Caki2 (cell line): ENCODE results near the gene ZMYND19. TPM values are rescaled to one million over a fixed set of nuclear protein-coding genes. Genes with fewer than 3 reads are reported as not detected.
"Not testable (repeated sequence)": the region's sequence is repeated elsewhere in the genome, so short reads cannot be mapped to it uniquely, and the experiment has no call there.

Experiments used
- DNase-seq: peaks from one replicate; pipeline ENCODE4 v3.0.0-alpha.2; 2015; ENCODE audit warnings: low read depth
- in situ Hi-C: cut with HindIII; loops from 2 replicates; pipeline ENCODE4 v1.10.0; 2016; ENCODE audit warnings: low sequenced_read_pairs, low pct_unique_long_range_greater_than_20kb, mixed read lengths
- total RNA-seq: library from RNA; depleted of rRNA; stranded (reverse); fragments of >200 nt; shearing (Covaris generic); gene quantifications from 2 replicates; pipeline ENCODE4 v1.2.3, GENCODE V29; 2014; ENCODE audit warnings: low replicate concordance; rRNA removed

The ZMYND19 gene
- 21.1 and 27.8 TPM in 2 replicates for total RNA-seq

DNA sequence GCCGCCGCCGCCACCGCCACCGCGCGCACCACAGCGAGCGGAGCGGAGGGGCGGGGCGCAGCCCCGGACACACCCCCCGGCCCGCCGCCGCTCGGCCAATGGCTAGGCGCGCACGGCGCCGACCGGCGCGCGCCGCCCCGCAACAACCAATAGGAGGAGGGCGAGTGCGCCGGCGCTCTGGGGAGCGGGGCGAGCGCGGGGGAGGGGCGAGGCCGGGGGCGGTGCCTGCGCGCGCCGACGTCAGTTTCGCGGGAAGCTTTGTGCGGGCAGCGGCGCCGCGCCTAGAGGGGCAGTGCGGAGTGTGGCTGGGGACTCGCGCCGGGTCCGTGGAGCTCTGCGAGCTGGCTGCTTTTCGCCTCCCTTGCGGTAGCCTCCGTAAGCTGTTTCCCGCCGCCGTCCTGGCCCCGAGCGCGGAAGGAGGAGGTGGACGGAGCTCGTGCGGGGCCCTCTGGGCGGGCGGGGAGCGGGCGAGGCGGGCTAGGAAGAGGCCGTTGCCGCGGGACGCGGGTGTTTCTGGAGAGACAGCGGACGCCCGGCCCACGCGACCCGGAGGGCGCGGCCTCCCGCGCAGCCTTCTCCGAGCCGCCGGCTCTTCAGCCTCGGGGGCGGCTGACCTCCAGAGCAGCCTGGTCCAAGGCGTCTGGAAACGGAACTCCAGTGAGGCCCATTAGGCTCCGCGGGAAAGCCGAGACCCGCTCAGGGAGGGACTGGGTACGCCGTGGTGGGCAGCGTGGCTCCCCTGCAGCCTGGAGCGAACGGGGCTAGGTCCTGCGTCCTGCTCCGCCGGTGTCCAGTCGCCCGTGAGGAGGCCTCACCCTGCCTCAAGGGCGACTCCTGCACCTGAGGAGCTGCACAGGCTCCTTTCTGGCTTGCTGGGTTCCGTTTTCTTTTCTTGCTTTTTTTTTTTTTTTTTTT lies at the start of gene ZMYND19:
Gene ZMYND19, minus strand, starts transcription at position 44 of the 915 bp plus-strand sequence. CDS start 249 bp downstream, outside the sequence.
- peak; percentile 73 for DNase-seq
- in situ Hi-C loops: no loop called here

DNA sequence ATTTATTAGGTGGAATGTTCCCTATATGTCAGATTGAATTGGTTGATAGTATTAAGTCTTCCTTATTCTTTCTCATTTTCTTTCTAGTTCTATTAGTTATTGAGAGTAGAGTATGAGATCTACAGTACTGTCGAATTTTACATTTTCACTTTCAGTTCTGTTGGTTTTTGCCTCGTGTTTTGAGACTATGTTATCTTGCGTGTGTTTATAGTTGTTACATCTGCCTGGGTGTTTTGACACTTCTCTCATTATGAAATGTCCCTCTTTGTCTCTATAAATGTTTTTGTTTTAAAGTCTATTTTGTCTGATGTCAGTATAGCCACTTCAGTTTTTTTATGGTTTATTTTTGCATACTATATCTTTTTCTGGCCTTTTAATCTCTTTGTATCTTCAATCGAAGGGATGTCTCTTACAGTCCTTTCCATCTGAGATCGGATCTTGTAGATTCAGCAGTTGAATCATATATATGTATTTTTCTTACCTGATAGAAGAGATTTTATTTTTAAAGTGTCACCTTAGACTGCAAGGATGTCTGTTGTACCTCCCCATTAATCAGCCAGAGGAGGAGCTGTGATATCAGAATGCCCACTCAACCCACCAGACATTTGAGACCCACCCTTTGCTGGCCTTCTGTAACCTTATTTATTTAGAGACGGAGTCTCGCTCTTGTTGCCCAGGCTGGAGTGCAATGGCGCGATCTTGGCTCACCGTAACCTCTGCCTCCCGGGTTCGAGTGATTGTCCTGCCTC lies 49.2 kb upstream of the ZMYND19 start:
- DNase-seq: no peak
- in situ Hi-C loops: no loop called here

- in situ Hi-C loops: no loop called here
Measured at GRCh38 chr9:137638680-137639079, 48.4 kb upstream of the ZMYND19 start.

DNA sequence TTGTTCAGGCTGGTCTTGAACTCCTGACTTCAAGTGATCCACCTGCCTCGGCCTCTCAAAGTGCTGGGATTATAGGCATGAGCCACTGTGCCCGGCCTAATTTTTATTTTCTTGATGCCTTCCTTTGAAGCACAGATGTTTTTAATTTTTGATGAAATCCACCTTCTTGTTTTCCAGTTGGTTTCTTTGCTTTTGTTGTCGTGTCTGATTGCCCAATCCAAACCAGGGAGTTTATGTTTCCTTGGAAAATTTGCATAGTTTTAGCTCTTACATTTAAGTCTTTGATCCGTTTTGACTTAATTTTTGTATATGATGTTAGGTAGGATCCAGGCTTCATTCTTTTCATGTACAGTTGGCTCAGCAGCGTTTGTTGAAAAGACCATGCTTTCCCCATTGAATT lies 43.7 kb upstream of the ZMYND19 start:
- in situ Hi-C loops: no loop called here

More at GRCh38 chr9:137638680-137639079, 48.4 kb upstream of the ZMYND19 start:
- no peak for DNase-seq

DNA sequence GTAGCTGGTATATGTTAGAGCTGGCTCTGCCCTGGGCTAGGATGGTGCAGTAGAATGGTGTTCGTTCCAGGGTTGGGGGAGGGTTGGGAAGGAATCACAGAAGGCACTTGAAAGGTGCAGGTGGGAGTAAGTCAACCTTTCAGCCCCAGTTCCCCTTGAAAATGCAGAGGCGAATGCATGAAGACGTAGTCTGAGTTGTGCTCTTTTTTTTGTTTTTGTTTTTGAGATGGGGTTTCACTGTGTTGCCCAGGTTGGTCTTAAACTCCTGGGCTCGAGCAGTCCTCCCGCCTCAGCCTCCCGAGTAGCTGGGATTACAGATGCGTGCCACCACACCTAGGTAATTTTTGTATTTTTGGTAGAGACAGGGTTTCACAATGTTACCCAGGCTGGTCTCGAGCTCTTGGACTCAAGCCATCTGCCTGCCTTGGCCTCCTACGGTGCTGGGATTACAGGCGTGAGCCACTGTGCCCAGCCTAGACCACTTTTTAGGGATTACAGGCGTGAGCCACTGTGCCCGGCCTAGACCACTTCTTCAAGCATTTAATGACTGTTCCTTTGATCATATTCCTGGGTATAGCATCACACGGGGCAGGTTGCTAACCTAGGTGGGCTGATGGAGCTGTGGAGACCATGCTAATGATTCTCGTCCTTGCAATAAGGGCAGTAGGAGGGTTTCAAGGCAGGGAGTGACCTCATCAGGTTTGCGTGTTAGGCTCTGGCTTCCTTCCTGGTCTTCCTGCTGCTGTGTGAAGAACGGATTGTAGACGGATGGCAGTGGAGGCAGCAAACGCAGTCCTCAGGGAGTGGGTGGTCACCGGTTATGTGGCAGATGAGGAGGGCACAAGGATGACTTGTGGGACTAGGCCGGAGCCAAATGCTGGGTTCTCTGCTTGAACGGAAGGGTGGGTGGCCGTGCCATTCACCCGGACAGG lies 42.2 kb upstream of the ZMYND19 start:
- in situ Hi-C loops: no loop called here
- DNase-seq: no peak

More for the DNA sequence above, 43.7 kb upstream of the ZMYND19 start:
- DNase-seq: no peak

GRCh38 chr9:137631345-137632229 lies 41.3 kb upstream of the ZMYND19 start:
- no peak for DNase-seq
- in situ Hi-C loops: no loop called here

DNA sequence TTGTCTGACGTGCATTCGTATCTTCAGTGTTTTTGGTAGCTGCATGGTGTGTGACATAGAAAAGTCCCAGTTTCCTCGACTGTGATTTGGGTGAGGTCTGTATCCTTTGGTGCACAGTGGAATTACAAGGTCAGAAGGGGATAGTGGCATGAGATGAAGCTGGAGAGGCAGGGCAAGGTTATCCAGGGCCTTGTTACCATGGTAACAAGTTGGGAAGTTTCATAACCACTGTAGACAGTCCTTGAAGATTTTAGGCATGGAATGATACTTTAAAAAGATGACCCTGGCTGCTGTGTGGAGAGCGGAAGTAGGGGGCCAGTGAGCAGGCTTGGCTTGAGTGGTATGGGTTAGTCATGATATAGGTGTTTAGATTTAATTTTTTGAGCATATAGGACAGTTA lies 40.4 kb upstream of the ZMYND19 start:
- DNase-seq: no peak
- in situ Hi-C loops: no loop called here

GRCh38 chr9:137630126-137630525 lies 39.8 kb upstream of the ZMYND19 start:
- in situ Hi-C loops: no loop called here
- DNase-seq: no peak

- DNase-seq, in situ Hi-C loops: not testable (repeated sequence)
Measured at GRCh38 chr9:137627406-137627805, 37.1 kb upstream of the ZMYND19 start.

DNA sequence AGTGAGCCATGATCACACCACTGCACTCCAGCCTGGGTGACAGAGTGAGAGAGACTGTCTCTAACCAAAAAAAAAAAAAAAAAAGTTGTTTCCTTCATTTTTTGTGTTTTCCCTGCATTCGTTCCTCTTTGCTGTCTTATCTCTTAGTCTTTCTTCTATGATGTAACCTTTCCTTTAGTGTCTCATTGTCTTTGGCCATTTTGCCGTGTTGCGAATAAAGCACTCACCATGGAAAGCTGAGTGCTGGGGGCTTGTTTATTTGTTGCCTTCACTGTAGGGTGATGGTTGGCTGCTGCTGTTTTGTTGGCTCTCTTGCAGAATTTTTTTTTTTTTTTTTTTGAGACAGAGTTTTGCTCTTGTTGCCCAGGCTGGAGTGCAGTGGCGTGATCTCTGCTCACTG lies 36.2 kb upstream of the ZMYND19 start:
- DNase-seq: no peak
- in situ Hi-C loops: no loop called here

GRCh38 chr9:137622211-137622610 lies 31.9 kb upstream of the ZMYND19 start:
- DNase-seq, in situ Hi-C loops: not testable (repeated sequence)

GRCh38 chr9:137621131-137621757 lies 30.9 kb upstream of the ZMYND19 start:
- in situ Hi-C loops: no loop called here
- DNase-seq: peak; percentile 29

- in situ Hi-C loops: no loop called here
- DNase-seq: no peak
Measured at GRCh38 chr9:137620581-137620980, 30.3 kb upstream of the ZMYND19 start.

DNA sequence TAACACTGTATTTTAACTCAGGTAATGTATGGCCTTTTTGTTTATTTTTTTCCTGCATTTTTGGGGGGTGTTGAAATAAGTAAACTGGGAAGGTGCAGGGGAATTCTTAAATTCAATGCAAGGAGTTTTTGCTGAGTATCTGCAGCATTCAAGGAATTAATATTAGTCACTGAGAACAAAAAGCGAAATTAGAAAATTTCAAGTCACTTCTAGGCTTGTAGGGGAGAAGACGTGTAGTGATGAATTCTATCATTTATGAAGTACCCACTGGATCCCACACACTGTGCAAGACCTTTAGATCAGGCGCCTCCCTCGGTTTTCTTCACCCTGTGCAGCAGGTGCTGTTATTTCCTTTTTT lies 29.7 kb upstream of the ZMYND19 start:
- in situ Hi-C loops: no loop called here
- DNase-seq: no peak

DNA sequence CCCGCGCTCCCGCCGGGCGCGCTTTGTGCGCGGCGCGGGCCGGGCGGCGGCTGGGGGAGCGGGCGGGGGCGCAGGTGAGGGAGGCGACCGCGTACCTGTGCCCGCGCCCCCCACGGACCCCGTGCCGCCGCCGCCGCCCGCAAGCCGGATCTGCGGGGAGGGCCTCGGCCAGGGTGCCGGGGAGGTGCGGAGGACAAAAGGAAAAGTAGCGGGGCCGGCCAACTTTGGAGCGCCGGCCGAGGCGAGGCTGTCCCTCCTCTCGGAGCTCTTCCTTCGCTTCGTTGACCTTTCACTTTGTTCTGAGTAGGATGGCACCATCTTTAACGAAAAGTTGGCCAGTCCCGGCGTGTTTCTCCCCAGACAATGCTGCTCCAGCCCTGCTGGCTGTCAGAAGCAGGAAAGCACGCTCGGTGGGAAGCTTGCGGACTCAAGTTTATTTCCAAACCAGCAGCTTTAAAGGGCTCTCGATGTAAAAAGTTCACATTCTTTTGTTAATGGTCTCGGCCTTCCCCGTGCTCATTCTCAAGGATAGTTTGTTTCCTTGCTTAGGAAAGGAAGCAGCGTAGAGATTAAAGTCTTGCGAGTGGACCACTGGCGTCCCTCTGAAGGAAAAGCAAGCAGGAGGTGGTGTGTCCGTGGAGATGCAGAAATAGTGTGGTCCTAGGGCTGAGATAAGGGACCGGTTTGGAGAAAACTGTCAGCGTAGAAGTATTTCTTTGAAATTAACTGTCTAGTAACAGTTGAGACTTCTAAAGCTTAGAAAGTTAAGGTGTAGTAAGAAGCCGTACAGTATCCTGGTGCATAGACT lies 29.1 kb upstream of the ZMYND19 start:
- DNase-seq: peak; percentile 30
- in situ Hi-C loops: no loop called here
